Loucy (cell line): ENCODE data around the gene ZNF423.

Source experiments
- EZH2phosphoT487 ChIP-seq: fragments of 200-600 bp; IDR thresholded peaks from 2 replicates; pipeline ENCODE4 v1.6.1; 2018; ENCODE audit warnings: antibody characterized with exemption, mild to moderate bottlenecking, moderate library complexity, borderline replicate concordance
- TF ChIP-seq, protein P1 (sequence below): fragments of 200-600 bp; sonication (generic); conservative IDR thresholded peaks from 2 replicates; pipeline ENCODE4 v1.5.1; 2014; ENCODE audit warnings: mild to moderate bottlenecking, antibody characterized with exemption, low read length

DNA sequence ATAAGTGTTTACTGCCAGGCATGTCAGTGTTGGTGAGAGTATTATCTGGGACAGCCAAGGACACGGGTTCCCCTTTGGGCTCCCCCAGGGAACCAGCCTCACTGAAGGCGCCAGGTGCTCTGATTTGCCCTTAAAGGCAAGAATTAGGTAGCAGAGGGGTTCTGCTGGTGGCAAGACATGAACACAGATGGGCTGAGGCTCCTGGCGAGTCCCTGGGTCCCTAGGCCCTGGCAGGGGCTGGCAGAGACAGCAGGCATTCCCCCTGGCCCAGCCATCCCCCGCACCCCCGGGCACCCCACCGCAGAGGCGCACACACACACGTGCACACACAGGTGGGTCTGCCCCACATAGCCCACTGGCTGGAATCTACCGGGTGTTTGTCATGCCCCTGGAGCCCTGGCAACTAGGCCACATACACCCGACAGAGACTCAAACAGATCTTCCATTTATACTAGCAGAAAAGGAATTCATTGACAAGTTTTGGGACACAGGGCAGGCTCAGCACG lies 329.0 kb downstream of the ZNF423 start:
- TF ChIP-seq, protein P1, sequence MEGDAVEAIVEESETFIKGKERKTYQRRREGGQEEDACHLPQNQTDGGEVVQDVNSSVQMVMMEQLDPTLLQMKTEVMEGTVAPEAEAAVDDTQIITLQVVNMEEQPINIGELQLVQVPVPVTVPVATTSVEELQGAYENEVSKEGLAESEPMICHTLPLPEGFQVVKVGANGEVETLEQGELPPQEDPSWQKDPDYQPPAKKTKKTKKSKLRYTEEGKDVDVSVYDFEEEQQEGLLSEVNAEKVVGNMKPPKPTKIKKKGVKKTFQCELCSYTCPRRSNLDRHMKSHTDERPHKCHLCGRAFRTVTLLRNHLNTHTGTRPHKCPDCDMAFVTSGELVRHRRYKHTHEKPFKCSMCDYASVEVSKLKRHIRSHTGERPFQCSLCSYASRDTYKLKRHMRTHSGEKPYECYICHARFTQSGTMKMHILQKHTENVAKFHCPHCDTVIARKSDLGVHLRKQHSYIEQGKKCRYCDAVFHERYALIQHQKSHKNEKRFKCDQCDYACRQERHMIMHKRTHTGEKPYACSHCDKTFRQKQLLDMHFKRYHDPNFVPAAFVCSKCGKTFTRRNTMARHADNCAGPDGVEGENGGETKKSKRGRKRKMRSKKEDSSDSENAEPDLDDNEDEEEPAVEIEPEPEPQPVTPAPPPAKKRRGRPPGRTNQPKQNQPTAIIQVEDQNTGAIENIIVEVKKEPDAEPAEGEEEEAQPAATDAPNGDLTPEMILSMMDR: no peak
- TF ChIP-seq EZH2phosphoT487: no peak
